Loucy (cell line): ENCODE results near the gene FOXP1.

Experiments used
- H2AFZ ChIP-seq: fragments of 200-600 bp; sonication (generic); 2 replicates; pipeline ENCODE4 v1.6.0; 2016; ENCODE audit warnings: antibody characterized with exemption, mild to moderate bottlenecking, low read length, moderate library complexity
- H3F3A ChIP-seq: fragments of 200-600 bp; 2 replicates; pipeline ENCODE4 v1.6.0; 2016; ENCODE audit warnings: antibody characterized with exemption, low read depth, mild to moderate bottlenecking
- H3K27me3 ChIP-seq: fragments of 200-600 bp; sonication (generic); 2 replicates; pipeline ENCODE4 v1.6.1; 2014; ENCODE audit warnings: low read length, mild to moderate bottlenecking; ENCODE audit not compliant: insufficient read depth, poor library complexity, severe bottlenecking
- H3K36me3 ChIP-seq: fragments of 200-600 bp; sonication (generic); 2 replicates; pipeline ENCODE4 v1.6.1; 2016; ENCODE audit warnings: low read length; ENCODE audit not compliant: insufficient read depth
- H3K4me1 ChIP-seq: fragments of 200-600 bp; sonication (generic); 2 replicates; pipeline ENCODE4 v1.5.1; 2014; ENCODE audit warnings: low read length, mild to moderate bottlenecking; ENCODE audit not compliant: insufficient read depth, poor library complexity, severe bottlenecking
- H3K4me2 ChIP-seq: fragments of 200-600 bp; sonication (generic); 2 replicates; pipeline ENCODE4 v1.6.0; 2014; ENCODE audit warnings: antibody characterized with exemption, low read length, low read depth, mild to moderate bottlenecking; ENCODE audit not compliant: poor library complexity, severe bottlenecking
- H3K4me3 ChIP-seq: fragments of 200-600 bp; sonication (generic); 2 replicates; pipeline ENCODE4 v1.5.1; 2014; ENCODE audit warnings: low read length, mild to moderate bottlenecking, mixed read lengths; ENCODE audit not compliant: poor library complexity, severe bottlenecking
- H3K79me2 ChIP-seq: fragments of 200-600 bp; sonication (generic); 2 replicates; pipeline ENCODE4 v1.6.1; 2014; ENCODE audit warnings: low read length; ENCODE audit not compliant: insufficient read depth
- H3K9ac ChIP-seq: fragments of 200-600 bp; sonication (generic); 2 replicates; pipeline ENCODE4 v1.6.0; 2014; ENCODE audit warnings: mild to moderate bottlenecking, low read depth, low read length, moderate library complexity; ENCODE audit not compliant: poor library complexity, severe bottlenecking
- H3K9me2 ChIP-seq: fragments of 200-600 bp; sonication (generic); replicated peaks from 2 replicates; pipeline ENCODE4 v1.6.1; 2016; ENCODE audit warnings: low read depth, low read length, mixed read lengths
- H3K9me3 ChIP-seq: fragments of 200-600 bp; sonication (generic); 2 replicates; pipeline ENCODE4 v1.6.1; 2014; ENCODE audit warnings: mild to moderate bottlenecking, antibody characterized with exemption, low read length, low read depth; ENCODE audit not compliant: insufficient read depth
- H4K20me1 ChIP-seq: fragments of 200-600 bp; sonication (generic); 2 replicates; pipeline ENCODE4 v1.6.0; 2014; ENCODE audit warnings: antibody characterized with exemption, low read length, mild to moderate bottlenecking; ENCODE audit not compliant: insufficient read depth, poor library complexity, severe bottlenecking
- EZH2phosphoT487 ChIP-seq: fragments of 200-600 bp; IDR thresholded peaks from 2 replicates; pipeline ENCODE4 v1.6.1; 2018; ENCODE audit warnings: antibody characterized with exemption, mild to moderate bottlenecking, moderate library complexity, borderline replicate concordance
- TF ChIP-seq, protein P1 (sequence below): fragments of 200-600 bp; sonication (generic); conservative IDR thresholded peaks from 2 replicates; pipeline ENCODE4 v1.5.1; 2014; ENCODE audit warnings: mild to moderate bottlenecking, antibody characterized with exemption, low read length

The FOXP1 gene

DNA sequence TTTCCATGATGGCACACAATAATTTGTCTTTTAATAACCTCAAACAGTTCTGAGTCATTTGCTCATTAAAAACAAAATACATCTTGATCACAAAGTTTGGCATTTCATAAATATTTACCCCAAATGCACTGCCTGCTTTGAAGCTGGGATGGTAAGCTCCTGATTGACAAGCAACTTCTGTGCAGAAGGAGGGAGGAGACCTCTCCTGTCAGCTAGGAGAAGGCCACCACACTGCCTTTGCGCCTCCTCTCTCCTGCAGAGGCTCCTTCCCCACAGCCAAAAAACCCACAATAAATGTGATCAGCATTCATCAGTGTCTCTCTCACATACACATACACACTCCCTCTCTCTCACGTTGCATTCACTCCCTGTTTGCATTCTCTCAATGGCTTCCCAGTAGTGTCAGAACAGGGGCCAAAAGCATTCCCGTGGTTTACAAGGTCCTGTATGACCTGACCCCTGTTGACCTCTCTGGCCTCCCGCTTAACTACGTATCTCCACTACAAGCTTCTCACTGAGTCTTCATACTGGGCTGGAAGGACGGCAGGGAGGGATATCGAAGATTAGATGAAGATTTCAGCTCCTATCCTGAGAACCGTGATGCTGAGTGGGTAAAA lies 216.4 kb downstream of the FOXP1 start:
- Histone ChIP-seq H2AFZ (no peak overlapping the region), H4K20me1 (no peaks in the 10 kb centered on the region), H3K79me2 (peaks cover 24% of the 10 kb centered on the region)

DNA sequence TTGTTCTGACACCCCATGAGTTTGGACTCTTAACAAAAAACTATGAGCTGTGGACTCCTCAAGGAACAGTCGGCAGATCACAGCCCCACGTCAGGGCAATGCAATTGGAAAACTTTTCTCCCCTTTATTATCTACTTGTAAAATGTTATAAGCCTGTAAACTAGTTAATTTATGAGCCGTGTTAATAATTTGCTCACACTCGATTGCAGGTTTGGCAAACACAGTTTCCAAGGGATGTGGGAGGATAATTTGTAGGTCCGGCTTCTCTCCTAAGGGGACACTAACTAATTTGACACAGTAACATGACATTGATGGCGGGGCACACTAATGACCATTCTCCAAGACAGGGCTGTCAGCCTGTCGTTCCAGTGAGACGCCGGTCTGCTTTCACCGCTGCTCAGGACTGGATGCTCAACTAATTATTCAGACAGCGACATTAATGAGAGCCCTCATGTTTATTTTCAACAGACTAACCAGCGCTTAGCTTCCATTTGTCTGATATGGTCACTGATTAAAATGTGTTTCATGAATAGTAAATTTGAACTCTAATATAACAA lies 222.1 kb downstream of the FOXP1 start:
- Histone ChIP-seq H3K9me3 (no peaks in the 10 kb centered on the region), H4K20me1 (peaks cover 5% of the 10 kb centered on the region), H3K36me3 (peaks cover 11% of the 10 kb centered on the region; the same call in 1 of the 2 replicates), H3K4me2 (peak overlapping the region; percentile 40), H3F3A (no peaks in the 10 kb centered on the region), H3K9ac (no peak overlapping the region), H2AFZ (no peak overlapping the region), H3K4me3 (no peak overlapping the region), H3K9me2 (no peaks in the 10 kb centered on the region), H3K4me1 (peaks cover 20% of the 10 kb centered on the region), H3K27me3 (no peaks in the 10 kb centered on the region), H3K79me2 (peaks cover 26% of the 10 kb centered on the region)
- TF ChIP-seq, protein P1, sequence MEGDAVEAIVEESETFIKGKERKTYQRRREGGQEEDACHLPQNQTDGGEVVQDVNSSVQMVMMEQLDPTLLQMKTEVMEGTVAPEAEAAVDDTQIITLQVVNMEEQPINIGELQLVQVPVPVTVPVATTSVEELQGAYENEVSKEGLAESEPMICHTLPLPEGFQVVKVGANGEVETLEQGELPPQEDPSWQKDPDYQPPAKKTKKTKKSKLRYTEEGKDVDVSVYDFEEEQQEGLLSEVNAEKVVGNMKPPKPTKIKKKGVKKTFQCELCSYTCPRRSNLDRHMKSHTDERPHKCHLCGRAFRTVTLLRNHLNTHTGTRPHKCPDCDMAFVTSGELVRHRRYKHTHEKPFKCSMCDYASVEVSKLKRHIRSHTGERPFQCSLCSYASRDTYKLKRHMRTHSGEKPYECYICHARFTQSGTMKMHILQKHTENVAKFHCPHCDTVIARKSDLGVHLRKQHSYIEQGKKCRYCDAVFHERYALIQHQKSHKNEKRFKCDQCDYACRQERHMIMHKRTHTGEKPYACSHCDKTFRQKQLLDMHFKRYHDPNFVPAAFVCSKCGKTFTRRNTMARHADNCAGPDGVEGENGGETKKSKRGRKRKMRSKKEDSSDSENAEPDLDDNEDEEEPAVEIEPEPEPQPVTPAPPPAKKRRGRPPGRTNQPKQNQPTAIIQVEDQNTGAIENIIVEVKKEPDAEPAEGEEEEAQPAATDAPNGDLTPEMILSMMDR: no peak
- TF ChIP-seq EZH2phosphoT487: no peak

More for the DNA sequence above, 216.4 kb downstream of the FOXP1 start:
- Histone ChIP-seq H3K9me2 (no peaks in the 10 kb centered on the region), H3K4me1 (peaks cover 8% of the 10 kb centered on the region), H3K4me3 (no peak overlapping the region), H3K9me3 (no peaks in the 10 kb centered on the region), H3K36me3 (no peaks in the 10 kb centered on the region), H3K9ac (no peak overlapping the region), H3K27me3 (no peaks in the 10 kb centered on the region), H3F3A (no peaks in the 10 kb centered on the region), H3K4me2 (no peak overlapping the region)
- TF ChIP-seq, protein P1: no peak
- no peak for TF ChIP-seq EZH2phosphoT487

DNA sequence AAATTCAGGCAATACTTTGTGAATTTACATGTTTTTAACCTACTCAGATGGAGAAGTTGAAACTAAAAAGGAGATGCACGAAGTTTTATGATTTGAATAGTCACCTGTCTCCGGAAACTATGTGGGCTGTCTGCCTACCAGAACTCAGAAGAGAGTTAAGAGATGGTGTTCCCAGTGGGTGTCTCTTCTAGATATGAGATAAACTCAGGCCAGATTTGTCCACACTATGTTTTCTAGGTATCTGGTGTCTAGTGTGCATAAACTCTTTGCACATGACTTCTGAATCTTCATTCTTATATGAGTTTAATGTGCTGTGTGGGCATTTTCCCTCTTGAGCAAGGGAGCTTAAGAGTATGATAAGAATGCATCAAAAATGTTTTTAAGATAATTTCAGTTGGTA lies 222.8 kb downstream of the FOXP1 start:
- H3F3A ChIP-seq: no peaks in the 10 kb centered on the region
- H3K9me3 ChIP-seq: no peaks in the 10 kb centered on the region
- H3K79me2 ChIP-seq: peaks cover 26% of the 10 kb centered on the region
- peak overlapping the region; percentile 30 for H3K4me3 ChIP-seq
- peaks cover 20% of the 10 kb centered on the region for H3K4me1 ChIP-seq
- no peak overlapping the region for H2AFZ ChIP-seq
- no peaks in the 10 kb centered on the region for H3K9me2 ChIP-seq
- peak overlapping the region; percentile 40 for H3K4me2 ChIP-seq
- H4K20me1 ChIP-seq: peaks cover 5% of the 10 kb centered on the region
- no peaks in the 10 kb centered on the region for H3K27me3 ChIP-seq
- H3K9ac ChIP-seq: no peak overlapping the region
- TF ChIP-seq, protein P1: no peak
- no peak for TF ChIP-seq EZH2phosphoT487
- peaks cover 12% of the 10 kb centered on the region; the same call in 1 of the 2 replicates for H3K36me3 ChIP-seq
